ENCODE results near the gene PLCD3. TPM values are rescaled to one million over a fixed set of nuclear protein-coding genes. Genes with fewer than 3 reads are reported as not detected.

Gene PLCD3
- total and polyA plus RNA-seq, 9 of the 15 experiments (the other 6 are each of a cell fraction or from before 2014, with no cell fraction given): 0.20 to 22.6 (median 7.5) TPM

DNA sequence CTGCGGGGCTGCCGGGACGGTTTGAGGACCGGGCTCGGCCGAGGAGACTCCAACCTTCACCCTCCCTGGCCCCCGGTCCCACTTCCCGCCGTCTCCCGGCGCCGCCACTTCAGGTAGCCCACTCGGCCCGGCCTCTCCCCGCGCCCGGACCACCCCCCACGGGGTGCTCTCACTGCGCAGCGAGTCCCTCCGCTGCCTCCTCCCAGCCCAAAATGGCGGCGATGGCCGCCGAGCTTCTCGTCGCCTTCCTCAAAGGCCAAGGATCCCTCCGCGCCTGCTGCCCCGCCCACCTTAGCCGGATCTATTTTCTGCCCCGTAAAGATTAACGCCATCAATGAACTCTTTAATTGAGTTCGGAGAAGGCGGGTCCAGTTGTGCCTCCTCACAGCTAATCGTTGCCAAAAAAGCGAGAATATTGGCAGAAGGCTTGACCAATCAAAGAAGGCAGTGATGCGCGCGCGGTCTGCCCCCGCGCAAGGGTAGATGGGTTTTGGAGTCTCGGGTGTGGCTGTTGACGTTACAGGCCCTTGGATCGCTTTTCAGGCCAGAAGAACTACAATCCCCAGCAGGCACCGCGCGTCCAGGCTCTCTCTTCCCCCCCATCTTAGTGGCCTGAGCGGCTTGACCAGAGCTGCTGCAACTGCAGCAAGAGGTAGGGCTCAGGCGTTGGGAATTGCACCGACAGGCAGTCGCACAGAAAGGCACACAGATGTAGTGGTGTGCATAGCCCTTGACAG lies 29.1 kb upstream of the PLCD3 start, which contains the start of gene HEXIM2 (continued):
- TF ChIP-seq, protein P1, sequence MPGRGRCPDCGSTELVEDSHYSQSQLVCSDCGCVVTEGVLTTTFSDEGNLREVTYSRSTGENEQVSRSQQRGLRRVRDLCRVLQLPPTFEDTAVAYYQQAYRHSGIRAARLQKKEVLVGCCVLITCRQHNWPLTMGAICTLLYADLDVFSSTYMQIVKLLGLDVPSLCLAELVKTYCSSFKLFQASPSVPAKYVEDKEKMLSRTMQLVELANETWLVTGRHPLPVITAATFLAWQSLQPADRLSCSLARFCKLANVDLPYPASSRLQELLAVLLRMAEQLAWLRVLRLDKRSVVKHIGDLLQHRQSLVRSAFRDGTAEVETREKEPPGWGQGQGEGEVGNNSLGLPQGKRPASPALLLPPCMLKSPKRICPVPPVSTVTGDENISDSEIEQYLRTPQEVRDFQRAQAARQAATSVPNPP (IDR thresholded peaks at IDR 0.05; ENCODE audit: borderline replicate concordance, insufficient read depth, insufficient read length): no peak
- TF ChIP-seq L3MBTL2 (IDR thresholded peaks at IDR 0.05) (no peak), DNMT1 (IDR thresholded peaks at IDR 0.05) (no peak), KLF6 (CRISPR knock-in tag; IDR thresholded peaks at IDR 0.05; ENCODE audit: borderline replicate concordance) (0 out of 2 replicates have a peak, but pooled peaks have one; percentile 16), MYC (IDR thresholded peaks at IDR 0.05; ENCODE audit: low read depth, low read length) (0 out of 2 replicates have a peak, but pooled peaks have one; percentile 33), MYC (CRISPR knock-in tag; IDR thresholded peaks at IDR 0.05; ENCODE audit: borderline replicate concordance, low read depth) (peak; percentile 95), ZNF239 (CRISPR knock-in tag; IDR thresholded peaks at IDR 0.05) (no peak), SP1 (CRISPR knock-in tag; IDR thresholded peaks at IDR 0.05) (peak; percentile 100), ZNF197 (CRISPR knock-in tag; IDR thresholded peaks at IDR 0.05; ENCODE audit: low read depth) (peak; percentile 78; the same call in 1 of the 2 replicates)
- TF ChIP-seq, protein P2, sequence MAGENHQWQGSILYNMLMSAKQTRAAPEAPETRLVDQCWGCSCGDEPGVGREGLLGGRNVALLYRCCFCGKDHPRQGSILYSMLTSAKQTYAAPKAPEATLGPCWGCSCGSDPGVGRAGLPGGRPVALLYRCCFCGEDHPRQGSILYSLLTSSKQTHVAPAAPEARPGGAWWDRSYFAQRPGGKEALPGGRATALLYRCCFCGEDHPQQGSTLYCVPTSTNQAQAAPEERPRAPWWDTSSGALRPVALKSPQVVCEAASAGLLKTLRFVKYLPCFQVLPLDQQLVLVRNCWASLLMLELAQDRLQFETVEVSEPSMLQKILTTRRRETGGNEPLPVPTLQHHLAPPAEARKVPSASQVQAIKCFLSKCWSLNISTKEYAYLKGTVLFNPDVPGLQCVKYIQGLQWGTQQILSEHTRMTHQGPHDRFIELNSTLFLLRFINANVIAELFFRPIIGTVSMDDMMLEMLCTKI (IDR thresholded peaks at IDR 0.05; ENCODE audit: partially characterized antibody): no peak
- TF ChIP-seq, protein P3, sequence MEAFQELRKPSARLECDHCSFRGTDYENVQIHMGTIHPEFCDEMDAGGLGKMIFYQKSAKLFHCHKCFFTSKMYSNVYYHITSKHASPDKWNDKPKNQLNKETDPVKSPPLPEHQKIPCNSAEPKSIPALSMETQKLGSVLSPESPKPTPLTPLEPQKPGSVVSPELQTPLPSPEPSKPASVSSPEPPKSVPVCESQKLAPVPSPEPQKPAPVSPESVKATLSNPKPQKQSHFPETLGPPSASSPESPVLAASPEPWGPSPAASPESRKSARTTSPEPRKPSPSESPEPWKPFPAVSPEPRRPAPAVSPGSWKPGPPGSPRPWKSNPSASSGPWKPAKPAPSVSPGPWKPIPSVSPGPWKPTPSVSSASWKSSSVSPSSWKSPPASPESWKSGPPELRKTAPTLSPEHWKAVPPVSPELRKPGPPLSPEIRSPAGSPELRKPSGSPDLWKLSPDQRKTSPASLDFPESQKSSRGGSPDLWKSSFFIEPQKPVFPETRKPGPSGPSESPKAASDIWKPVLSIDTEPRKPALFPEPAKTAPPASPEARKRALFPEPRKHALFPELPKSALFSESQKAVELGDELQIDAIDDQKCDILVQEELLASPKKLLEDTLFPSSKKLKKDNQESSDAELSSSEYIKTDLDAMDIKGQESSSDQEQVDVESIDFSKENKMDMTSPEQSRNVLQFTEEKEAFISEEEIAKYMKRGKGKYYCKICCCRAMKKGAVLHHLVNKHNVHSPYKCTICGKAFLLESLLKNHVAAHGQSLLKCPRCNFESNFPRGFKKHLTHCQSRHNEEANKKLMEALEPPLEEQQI (IDR thresholded peaks at IDR 0.05): peak; percentile 15; the same call in 1 of the 2 replicates
- TF ChIP-seq, protein P4, sequence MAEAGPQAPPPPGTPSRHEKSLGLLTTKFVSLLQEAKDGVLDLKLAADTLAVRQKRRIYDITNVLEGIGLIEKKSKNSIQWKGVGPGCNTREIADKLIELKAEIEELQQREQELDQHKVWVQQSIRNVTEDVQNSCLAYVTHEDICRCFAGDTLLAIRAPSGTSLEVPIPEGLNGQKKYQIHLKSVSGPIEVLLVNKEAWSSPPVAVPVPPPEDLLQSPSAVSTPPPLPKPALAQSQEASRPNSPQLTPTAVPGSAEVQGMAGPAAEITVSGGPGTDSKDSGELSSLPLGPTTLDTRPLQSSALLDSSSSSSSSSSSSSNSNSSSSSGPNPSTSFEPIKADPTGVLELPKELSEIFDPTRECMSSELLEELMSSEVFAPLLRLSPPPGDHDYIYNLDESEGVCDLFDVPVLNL (CRISPR knock-in tag; IDR thresholded peaks at IDR 0.05; ENCODE audit: low read depth): no peak
- TF ChIP-seq, protein P5, sequence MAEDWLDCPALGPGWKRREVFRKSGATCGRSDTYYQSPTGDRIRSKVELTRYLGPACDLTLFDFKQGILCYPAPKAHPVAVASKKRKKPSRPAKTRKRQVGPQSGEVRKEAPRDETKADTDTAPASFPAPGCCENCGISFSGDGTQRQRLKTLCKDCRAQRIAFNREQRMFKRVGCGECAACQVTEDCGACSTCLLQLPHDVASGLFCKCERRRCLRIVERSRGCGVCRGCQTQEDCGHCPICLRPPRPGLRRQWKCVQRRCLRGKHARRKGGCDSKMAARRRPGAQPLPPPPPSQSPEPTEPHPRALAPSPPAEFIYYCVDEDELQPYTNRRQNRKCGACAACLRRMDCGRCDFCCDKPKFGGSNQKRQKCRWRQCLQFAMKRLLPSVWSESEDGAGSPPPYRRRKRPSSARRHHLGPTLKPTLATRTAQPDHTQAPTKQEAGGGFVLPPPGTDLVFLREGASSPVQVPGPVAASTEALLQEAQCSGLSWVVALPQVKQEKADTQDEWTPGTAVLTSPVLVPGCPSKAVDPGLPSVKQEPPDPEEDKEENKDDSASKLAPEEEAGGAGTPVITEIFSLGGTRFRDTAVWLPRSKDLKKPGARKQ (CRISPR knock-in tag; IDR thresholded peaks at IDR 0.05): no peak
- TF ChIP-seq, protein P6, sequence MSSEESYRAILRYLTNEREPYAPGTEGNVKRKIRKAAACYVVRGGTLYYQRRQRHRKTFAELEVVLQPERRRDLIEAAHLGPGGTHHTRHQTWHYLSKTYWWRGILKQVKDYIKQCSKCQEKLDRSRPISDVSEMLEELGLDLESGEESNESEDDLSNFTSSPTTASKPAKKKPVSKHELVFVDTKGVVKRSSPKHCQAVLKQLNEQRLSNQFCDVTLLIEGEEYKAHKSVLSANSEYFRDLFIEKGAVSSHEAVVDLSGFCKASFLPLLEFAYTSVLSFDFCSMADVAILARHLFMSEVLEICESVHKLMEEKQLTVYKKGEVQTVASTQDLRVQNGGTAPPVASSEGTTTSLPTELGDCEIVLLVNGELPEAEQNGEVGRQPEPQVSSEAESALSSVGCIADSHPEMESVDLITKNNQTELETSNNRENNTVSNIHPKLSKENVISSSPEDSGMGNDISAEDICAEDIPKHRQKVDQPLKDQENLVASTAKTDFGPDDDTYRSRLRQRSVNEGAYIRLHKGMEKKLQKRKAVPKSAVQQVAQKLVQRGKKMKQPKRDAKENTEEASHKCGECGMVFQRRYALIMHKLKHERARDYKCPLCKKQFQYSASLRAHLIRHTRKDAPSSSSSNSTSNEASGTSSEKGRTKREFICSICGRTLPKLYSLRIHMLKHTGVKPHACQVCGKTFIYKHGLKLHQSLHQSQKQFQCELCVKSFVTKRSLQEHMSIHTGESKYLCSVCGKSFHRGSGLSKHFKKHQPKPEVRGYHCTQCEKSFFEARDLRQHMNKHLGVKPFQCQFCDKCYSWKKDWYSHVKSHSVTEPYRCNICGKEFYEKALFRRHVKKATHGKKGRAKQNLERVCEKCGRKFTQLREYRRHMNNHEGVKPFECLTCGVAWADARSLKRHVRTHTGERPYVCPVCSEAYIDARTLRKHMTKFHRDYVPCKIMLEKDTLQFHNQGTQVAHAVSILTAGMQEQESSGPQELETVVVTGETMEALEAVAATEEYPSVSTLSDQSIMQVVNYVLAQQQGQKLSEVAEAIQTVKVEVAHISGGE (CRISPR knock-in tag; IDR thresholded peaks at IDR 0.05): peak in 1 of 3 experiments; percentile 68; a peak in 2 of 6 replicates

All from K562 (cell line).